HL-60 (cell line): ENCODE data around the gene TANK.

Experiments used
- CTCF ChIP-seq: IDR thresholded peaks from one replicate; pipeline ENCODE4 v1.5.1; 2011; ENCODE audit warnings: low read length, control low read depth, inconsistent platforms; ENCODE audit not compliant: insufficient read depth
- POLR2AphosphoS5 ChIP-seq: IDR thresholded peaks from 2 replicates; pipeline ENCODE4 v1.6.1; 2012; ENCODE audit warnings: low read depth

GRCh38 chr2:161147856-161148255 lies 12.4 kb upstream of the TANK start:
- TF ChIP-seq CTCF (no peak), POLR2AphosphoS5 (no peak)
